ENCODE measurements around the gene SNTB2. TPM values are rescaled to one million over a fixed set of nuclear protein-coding genes. Genes with fewer than 3 reads are reported as not detected.

Gene SNTB2
- total and polyA plus RNA-seq, 2 of the 4 experiments (the other 2 are of a cell fraction), result 23.5 to 47.5 TPM

DNA sequence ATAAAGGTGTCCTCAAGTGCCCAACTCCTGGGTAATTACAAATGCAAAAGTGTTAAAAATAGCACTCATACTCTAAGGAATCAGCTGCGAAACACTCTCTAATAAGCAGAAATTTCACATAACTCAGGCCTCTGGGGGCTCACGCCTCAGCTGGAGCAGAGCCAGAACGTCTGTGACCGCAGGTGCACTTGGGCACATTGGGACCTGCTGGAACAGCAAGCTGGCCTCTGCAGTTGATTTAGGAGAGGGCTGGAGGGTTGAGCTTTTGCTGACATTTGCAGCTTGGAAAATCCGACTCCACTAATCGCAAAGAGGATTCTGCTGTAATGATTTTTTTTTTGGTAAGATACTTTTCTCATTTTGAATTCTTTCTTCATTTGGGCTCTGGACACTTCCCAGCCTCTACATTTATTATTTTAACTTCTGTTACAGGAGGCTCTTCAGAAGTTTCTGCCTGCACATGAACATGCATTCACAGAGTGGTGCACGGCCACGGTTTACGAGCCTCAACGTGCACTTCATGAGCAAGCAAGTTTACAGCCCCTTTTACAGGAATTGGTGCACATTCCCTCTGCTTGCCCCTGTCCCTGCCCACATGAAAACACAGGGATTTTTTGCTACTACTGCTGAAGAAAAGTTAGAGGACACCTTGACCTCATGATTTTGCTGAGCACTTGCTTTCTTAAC, 4.1 kb upstream of the SNTB2 start (continued):
- TF ChIP-seq, protein P1, sequence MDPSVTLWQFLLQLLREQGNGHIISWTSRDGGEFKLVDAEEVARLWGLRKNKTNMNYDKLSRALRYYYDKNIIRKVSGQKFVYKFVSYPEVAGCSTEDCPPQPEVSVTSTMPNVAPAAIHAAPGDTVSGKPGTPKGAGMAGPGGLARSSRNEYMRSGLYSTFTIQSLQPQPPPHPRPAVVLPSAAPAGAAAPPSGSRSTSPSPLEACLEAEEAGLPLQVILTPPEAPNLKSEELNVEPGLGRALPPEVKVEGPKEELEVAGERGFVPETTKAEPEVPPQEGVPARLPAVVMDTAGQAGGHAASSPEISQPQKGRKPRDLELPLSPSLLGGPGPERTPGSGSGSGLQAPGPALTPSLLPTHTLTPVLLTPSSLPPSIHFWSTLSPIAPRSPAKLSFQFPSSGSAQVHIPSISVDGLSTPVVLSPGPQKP (IDR thresholded peaks at IDR 0.05; ENCODE audit: borderline replicate concordance, low read depth, low read length), result no peak

All from IMR-90 (cell line).